Gastroesophageal sphincter (tissue), 3 donors: Measurements from ENCODE around the gene TEDDM1.

Experiments used
- CTCF ChIP-seq, 4 experiments: fragments of 200-600 bp in 2 of 4; fragments of 450-650 bp in 2 of 4; sonication (generic) in 1 of 4; IDR thresholded peaks; one replicate each; pipeline ENCODE4 v1.5.1; 2017 to 2019; ENCODE audit warnings: antibody characterized with exemption in 4 of 4, mild to moderate bottlenecking in 2 of 4, moderate library complexity in 2 of 4
- EP300 ChIP-seq: sonication (generic); formaldehyde crosslinking; IDR thresholded peaks from one replicate; pipeline ENCODE4 v1.6.1; 2017; ENCODE audit warnings: antibody characterized with exemption, mild to moderate bottlenecking
- POLR2A ChIP-seq, 2 donors: fragments of 450-650 bp; IDR thresholded peaks; one replicate each; pipeline ENCODE4 v1.6.1; 2017; ENCODE audit warnings: antibody characterized with exemption in 2 of 2, mild to moderate bottlenecking in 2 of 2, moderate library complexity in 1 of 2
- POLR2AphosphoS5 ChIP-seq: sonication (generic); formaldehyde crosslinking; IDR thresholded peaks from one replicate; pipeline ENCODE4 v1.6.1; 2017; ENCODE audit warnings: antibody characterized with exemption

DNA sequence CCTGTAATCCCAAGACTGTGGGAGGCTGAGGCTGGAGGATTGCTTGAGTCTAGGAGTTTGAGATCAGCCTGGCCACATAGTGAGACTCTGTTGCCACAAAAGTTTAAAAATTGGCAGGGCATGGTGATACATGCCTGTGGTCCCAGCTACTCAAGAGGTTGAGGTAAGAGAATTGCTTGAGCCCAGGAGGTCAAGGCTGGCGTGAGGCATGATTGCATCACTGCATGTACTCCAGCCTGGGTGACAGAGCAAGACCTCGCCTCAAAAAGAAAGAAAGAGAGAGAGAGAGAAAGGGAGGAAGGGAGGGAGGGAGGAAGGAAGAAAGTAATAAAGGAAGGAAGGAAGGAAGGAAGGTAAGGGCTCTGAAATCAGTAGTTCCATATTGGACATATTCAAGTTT is 33.9 kb downstream of the TEDDM1 start:
- TF ChIP-seq CTCF (IDR thresholded peaks at IDR 0.05) (no peak), POLR2A (IDR thresholded peaks at IDR 0.05) (no peak), EP300 (no peak), POLR2AphosphoS5 (no peak)
